Left lung (tissue), 10 donors: Measurements from ENCODE around the gene MYO5A. TPM values are rescaled to one million over a fixed set of nuclear protein-coding genes. Genes with fewer than 3 reads are reported as not detected.

Source experiments
- ATAC-seq: fragments of 200-7000 bp; cut with Tn5 transposase; one replicate; pipeline ENCODE4 v1.9.1; 2020; ENCODE audit warnings: moderate library complexity
- DNase-seq, 4 donors: peaks; one replicate each; pipeline ENCODE4 v3.0.0-alpha.2; 2013 to 2020
- H3K27ac ChIP-seq, 2 donors: fragments of 200-600 bp; sonication (generic) in 1 of 2; one replicate each; pipeline versions ENCODE4 v1.5.0 to v1.8.0; 2020 to 2021
- H3K27me3 ChIP-seq, 2 donors: fragments of 200-600 bp; sonication (generic) in 1 of 2; one replicate each; pipeline versions ENCODE4 v1.5.0 to v1.8.0; 2020 to 2021
- H3K36me3 ChIP-seq, 2 donors: fragments of 200-600 bp; sonication (generic) in 1 of 2; one replicate each; pipeline versions ENCODE4 v1.5.0 to v1.8.0; 2020 to 2021
- H3K4me1 ChIP-seq, 2 donors: fragments of 200-600 bp; one replicate each; pipeline ENCODE4 v1.8.0; 2021
- H3K4me3 ChIP-seq, 2 donors: fragments of 200-600 bp; sonication (generic) in 1 of 2; one replicate each; pipeline versions ENCODE4 v1.5.0 to v1.8.0; 2020 to 2021; ENCODE audit warnings: mild to moderate bottlenecking in 1 of 2
- H3K9me3 ChIP-seq, 2 donors: fragments of 200-600 bp; sonication (generic) in 1 of 2; one replicate each; pipeline versions ENCODE4 v1.5.0 to v1.8.0; 2020 to 2021
- intact Hi-C, 2 donors: fragments of 100-400 bp; cut with DNase I; formaldehyde crosslinking; loops; one replicate each; pipeline versions ENCODE4 v1.11.2 to v1.14.2; 2022
- polyA plus RNA-seq, 6 donors: library from polyadenylated mRNA; unstranded; fragments of 120-200 nt; gene quantifications; one replicate each; pipeline ENCODE4 v1.2.1, GENCODE V29; 2013; ENCODE audit not compliant: insufficient read length in 6 of 6
- total RNA-seq, 2 donors: library from RNA; stranded (reverse); fragmentation: NEBNext Ultra II Directional; extraction: Animal tissue kit (Norgen Biotek cat#: 25700); gene quantifications; one replicate each; pipeline ENCODE4 v1.2.1, GENCODE V29; 2021
- TF ChIP-seq, protein P1 (sequence below), 2 donors: fragments of 200-600 bp; sonication (generic) in 1 of 2; IDR thresholded peaks; one replicate each; pipeline versions ENCODE4 v1.5.0 to v1.8.0; 2021; ENCODE audit warnings: antibody characterized with exemption in 2 of 2
- donor health status: DM: no; HTN: yes; CAD: no.
- donor health status: DM: no; HTN: no; CAD: no.

Gene MYO5A
- total and polyA plus RNA-seq, 8 donors = 21.8 to 46.3 (median 34.3) TPM

DNA sequence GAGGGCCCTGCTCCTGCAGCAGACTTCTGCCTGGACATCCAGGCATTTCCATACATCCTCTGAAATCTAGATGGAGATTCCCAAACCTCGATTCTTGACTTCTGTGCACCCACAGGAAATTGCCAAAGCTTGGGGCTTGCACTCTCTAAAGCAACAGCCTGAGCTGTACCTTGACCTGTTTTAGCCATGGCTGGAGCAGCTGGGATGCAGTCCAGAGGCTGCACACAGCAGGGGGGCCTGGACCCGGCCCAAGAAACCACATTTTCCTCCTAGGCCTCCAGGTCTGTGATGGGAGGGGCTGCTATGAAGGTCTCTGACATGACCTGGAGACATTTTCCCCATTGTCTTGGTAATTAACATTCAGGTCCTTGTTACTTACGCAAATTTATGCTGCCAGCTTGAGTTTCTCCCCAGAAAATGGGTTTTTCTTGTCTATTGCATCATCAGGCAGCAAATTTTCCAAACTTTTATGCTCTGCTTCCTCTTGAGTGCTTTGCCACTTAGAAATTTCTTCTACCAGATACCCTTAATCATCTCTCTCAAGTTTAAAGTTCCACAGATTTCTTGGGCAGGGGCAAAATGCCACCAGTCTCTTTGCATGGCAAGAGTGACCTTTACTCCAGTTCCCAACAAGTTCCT lies 11.8 kb upstream of the MYO5A start:
- Histone ChIP-seq H3K9me3 (no peaks in the 10 kb centered on the region), H3K4me1 (no peaks in the 10 kb centered on the region), H3K27ac (no peak overlapping the region), H3K27me3 (no peaks in the 10 kb centered on the region), H3K36me3 (peaks cover 0 to 2% of the 10 kb centered on the region in 2 donors), H3K4me3 (no peak overlapping the region)
- no peak for DNase-seq
- TF ChIP-seq, protein P1, sequence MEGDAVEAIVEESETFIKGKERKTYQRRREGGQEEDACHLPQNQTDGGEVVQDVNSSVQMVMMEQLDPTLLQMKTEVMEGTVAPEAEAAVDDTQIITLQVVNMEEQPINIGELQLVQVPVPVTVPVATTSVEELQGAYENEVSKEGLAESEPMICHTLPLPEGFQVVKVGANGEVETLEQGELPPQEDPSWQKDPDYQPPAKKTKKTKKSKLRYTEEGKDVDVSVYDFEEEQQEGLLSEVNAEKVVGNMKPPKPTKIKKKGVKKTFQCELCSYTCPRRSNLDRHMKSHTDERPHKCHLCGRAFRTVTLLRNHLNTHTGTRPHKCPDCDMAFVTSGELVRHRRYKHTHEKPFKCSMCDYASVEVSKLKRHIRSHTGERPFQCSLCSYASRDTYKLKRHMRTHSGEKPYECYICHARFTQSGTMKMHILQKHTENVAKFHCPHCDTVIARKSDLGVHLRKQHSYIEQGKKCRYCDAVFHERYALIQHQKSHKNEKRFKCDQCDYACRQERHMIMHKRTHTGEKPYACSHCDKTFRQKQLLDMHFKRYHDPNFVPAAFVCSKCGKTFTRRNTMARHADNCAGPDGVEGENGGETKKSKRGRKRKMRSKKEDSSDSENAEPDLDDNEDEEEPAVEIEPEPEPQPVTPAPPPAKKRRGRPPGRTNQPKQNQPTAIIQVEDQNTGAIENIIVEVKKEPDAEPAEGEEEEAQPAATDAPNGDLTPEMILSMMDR (IDR thresholded peaks at IDR 0.05) = no peak
- intact Hi-C loops = no loop called here
- no peak for ATAC-seq

GRCh38 chr15:52537459-52537858 lies 8.8 kb upstream of the MYO5A start:
- H3K36me3 ChIP-seq = no peaks in the 10 kb centered on the region
- no peak for DNase-seq
- no peaks in the 10 kb centered on the region for H3K4me1 ChIP-seq
- H3K27me3 ChIP-seq = peaks cover 0 to 9% of the 10 kb centered on the region in 2 donors
- TF ChIP-seq, protein P1 (IDR thresholded peaks at IDR 0.05) = no peak
- intact Hi-C loops = no loop called here
- ATAC-seq = no peak
- no peak overlapping the region for H3K27ac ChIP-seq
- no peak overlapping the region for H3K4me3 ChIP-seq
- no peaks in the 10 kb centered on the region for H3K9me3 ChIP-seq

DNA sequence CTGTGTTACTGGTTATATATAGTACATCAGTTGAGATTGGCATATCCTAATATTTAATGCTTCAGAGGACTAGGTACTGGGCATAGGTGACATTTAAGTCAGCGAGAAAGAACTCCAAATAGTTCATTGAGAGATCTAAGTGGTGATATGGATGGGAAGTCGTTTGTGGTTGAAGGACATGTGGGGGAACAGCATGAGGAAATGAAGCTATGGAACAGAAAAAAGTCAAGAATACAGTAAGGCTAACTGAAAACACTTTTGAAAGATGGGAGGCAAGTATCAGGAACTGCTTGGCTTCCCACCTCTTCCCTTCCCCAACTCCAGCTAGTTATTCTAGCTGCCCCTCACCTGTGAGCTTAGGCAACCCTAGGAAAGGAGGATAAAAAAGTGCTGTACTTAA lies 3.7 kb upstream of the MYO5A start:
- Histone ChIP-seq H3K27ac (no peak overlapping the region), H3K4me1 (peaks cover 7 to 15% of the 10 kb centered on the region in 2 donors), H3K36me3 (no peaks in the 10 kb centered on the region), H3K4me3 (no peak overlapping the region), H3K9me3 (no peaks in the 10 kb centered on the region), H3K27me3 (peaks cover 12 to 34% of the 10 kb centered on the region in 2 donors)
- no peak for ATAC-seq
- intact Hi-C loops = no loop called here
- TF ChIP-seq, protein P1 (IDR thresholded peaks at IDR 0.05) = no peak
- DNase-seq = no peak

DNA sequence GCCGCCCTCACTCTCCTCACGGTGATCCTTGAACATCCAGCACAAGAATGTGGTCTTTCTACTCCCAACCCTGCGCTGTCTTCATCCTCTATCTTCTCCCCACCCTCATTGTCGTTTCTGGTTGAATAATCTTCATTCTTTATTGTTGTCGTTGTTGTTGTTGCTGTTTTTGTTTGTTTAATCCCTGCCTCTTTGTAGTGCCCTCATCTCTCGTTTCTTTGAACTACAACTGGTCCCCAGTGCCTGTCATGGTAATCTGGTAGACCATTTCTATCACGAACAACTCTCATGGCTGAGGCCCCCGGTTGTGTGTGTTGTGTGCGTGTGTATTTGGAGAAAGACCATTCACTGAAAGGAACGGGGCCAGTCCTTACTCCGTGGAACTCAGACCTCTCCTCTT lies 1.3 kb upstream of the MYO5A start:
- H3K4me3 ChIP-seq = peak overlapping the region in 1 of 2 donors; percentile 81
- intact Hi-C loops = no loop called here
- H3K27ac ChIP-seq = no peak overlapping the region
- ATAC-seq = no peak
- no peak for DNase-seq
- TF ChIP-seq, protein P1 (IDR thresholded peaks at IDR 0.05) = no peak
- H3K36me3 ChIP-seq = no peaks in the 10 kb centered on the region
- H3K4me1 ChIP-seq = peaks cover 7 to 16% of the 10 kb centered on the region in 2 donors
- H3K9me3 ChIP-seq = no peaks in the 10 kb centered on the region
- H3K27me3 ChIP-seq = peaks cover 12 to 34% of the 10 kb centered on the region in 2 donors

- peak; percentile 3 for ATAC-seq
- H3K4me1 ChIP-seq = peaks cover 7 to 19% of the 10 kb centered on the region in 2 donors
- H3K4me3 ChIP-seq = peak overlapping the region; percentile 81 to 88
- no peaks in the 10 kb centered on the region for H3K9me3 ChIP-seq
- intact Hi-C loops = no loop called here
- H3K27ac ChIP-seq = peak overlapping the region in 1 of 2 donors; percentile 87
- TF ChIP-seq, protein P1 (IDR thresholded peaks at IDR 0.05) = no peak
- H3K36me3 ChIP-seq = no peaks in the 10 kb centered on the region
- H3K27me3 ChIP-seq = peaks cover 12 to 30% of the 10 kb centered on the region in 2 donors
- DNase-seq = peak in 1 of 4 donors; percentile 13
Measured at GRCh38 chr15:52529341-52529924, 753 bp upstream of the MYO5A start.
